PC-9 (cell line): ENCODE measurements around the gene ATP10A.

Experiments used
- CTCF ChIP-seq: fragments of 200-600 bp; sonication (generic); conservative IDR thresholded peaks from 2 replicates; pipeline ENCODE4 v1.6.1; 2017; ENCODE audit warnings: mixed run types, antibody characterized with exemption, mild to moderate bottlenecking, moderate library complexity
- EZH2 ChIP-seq: fragments of 200-600 bp; sonication (generic); IDR thresholded peaks from 2 replicates; pipeline ENCODE4 v1.8.0; 2017; ENCODE audit warnings: antibody characterized with exemption, low read depth

GRCh38 chr15:25653371-25653770 is 209.8 kb downstream of the ATP10A start:
- no peak for TF ChIP-seq CTCF
- TF ChIP-seq EZH2, result no peak
